HepG2 (cell line): ENCODE data around the gene NSF. TPM values are rescaled to one million over a fixed set of nuclear protein-coding genes. Genes with fewer than 3 reads are reported as not detected.

Source experiments
- ATAC-seq: fragments of 200-7000 bp; cut with Tn5 transposase; 3 replicates; pipeline ENCODE4 v1.9.1; 2020; ENCODE audit warnings: mild to moderate bottlenecking, moderate library complexity
- BruUV-seq: library from RNA; stranded (reverse); fragments of 400-500 nt; replicated peaks from 2 replicates; lab custom pipeline; 2021; lab: Mats Ljungman, UMichigan
- CTCF ChIA-PET: fragments of 300-600 bp; formaldehyde crosslinking; extraction: SDS; loops from one replicate; lab custom pipeline; 2021; ENCODE audit warnings: low total read pairs, inconsistent platforms, low intra/inter-chr PET ratio; lab: Yijun Ruan, JAX
- POLR2A ChIA-PET: fragments of 350-600 bp; sonication (Branson Sonifier 250); formaldehyde crosslinking; loops from one replicate; lab custom pipeline; 2020; ENCODE audit warnings: antibody characterized with exemption, inconsistent platforms; lab: Yijun Ruan, JAX
- DNase-seq: peaks from one replicate; pipeline ENCODE4 v3.0.0-alpha.2; 2015; ENCODE audit warnings: low spot score
- FAIRE-seq: peaks from 3 replicates; lab custom pipeline; 2011; peaks lifted over from hg19 to GRCh38; lab: Jason Lieb, UNC
- H2AFZ ChIP-seq: one replicate; pipeline ENCODE4 v1.6.1; 2011; ENCODE audit warnings: low read length, inconsistent platforms
- H3K27ac ChIP-seq: fragments of 300-600 bp; 3 replicates; pipeline ENCODE4 v1.8.0; 2011; ENCODE audit warnings: mixed run types, mild to moderate bottlenecking, mixed read lengths, low read length, inconsistent platforms; ENCODE audit not compliant: insufficient read depth; ENCODE audit errors: extremely low read length
- H3K27me3 ChIP-seq, 2 experiments: fragments of 200-600 bp in 1 of 2; 2 replicates in 1 of 2; 3 replicates in 1 of 2; pipeline versions ENCODE4 v1.6.0 to v1.8.0; 2011; ENCODE audit warnings: low read length in 2 of 2, mild to moderate bottlenecking in 2 of 2, moderate library complexity in 2 of 2, inconsistent platforms in 1 of 2; ENCODE audit not compliant: insufficient read depth in 2 of 2, control insufficient read depth in 1 of 2
- H3K36me3 ChIP-seq, 2 experiments: fragments of 200-600 bp in 1 of 2; replicated peaks in 1 of 2; 2 replicates in 1 of 2; 3 replicates in 1 of 2; pipeline versions ENCODE4 v1.5.1 to v1.8.0; 2011; ENCODE audit warnings: low read length in 2 of 2, inconsistent platforms in 1 of 2; ENCODE audit not compliant: insufficient read depth in 2 of 2, control insufficient read depth in 1 of 2
- H3K4me1 ChIP-seq: 2 replicates; pipeline ENCODE4 v1.5.1; 2012; ENCODE audit warnings: low read length, inconsistent platforms; ENCODE audit not compliant: insufficient read depth
- H3K4me2 ChIP-seq: 2 replicates; pipeline ENCODE4 v1.6.0; 2011; ENCODE audit warnings: low read depth, low read length, inconsistent platforms
- H3K4me3 ChIP-seq, 3 experiments: fragments of 200-600 bp in 1 of 3; sonication (generic), shearing (Covaris generic) in 1 of 3; replicated peaks in 1 of 3; 2 replicates each; pipeline ENCODE4 v1.5.1; 2011 to 2016; ENCODE audit warnings: low read length in 3 of 3, inconsistent platforms in 2 of 3, low read depth in 2 of 3, mild to moderate bottlenecking in 2 of 3, control low read depth in 1 of 3, mixed read lengths in 1 of 3; ENCODE audit not compliant: insufficient read depth in 1 of 3
- H3K79me2 ChIP-seq: one replicate; pipeline ENCODE4 v1.6.1; 2011; ENCODE audit warnings: low read length, inconsistent platforms; ENCODE audit not compliant: insufficient read depth
- H3K9ac ChIP-seq: 2 replicates; pipeline ENCODE4 v1.6.0; 2011; ENCODE audit warnings: mild to moderate bottlenecking, low read depth, low read length, inconsistent platforms; ENCODE audit not compliant: insufficient read depth
- H3K9me3 ChIP-seq: 2 replicates; pipeline ENCODE4 v1.5.1; 2012; ENCODE audit warnings: mild to moderate bottlenecking, low read length
- H4K20me1 ChIP-seq: 2 replicates; pipeline ENCODE4 v1.6.0; 2011; ENCODE audit warnings: inconsistent platforms, mild to moderate bottlenecking, low read length, moderate library complexity; ENCODE audit not compliant: insufficient read depth
- DNMT1 ChIP-seq: sonication (generic); formaldehyde crosslinking; IDR thresholded peaks from 2 replicates; pipeline ENCODE4 v1.5.1; 2020; ENCODE audit warnings: mild to moderate bottlenecking, missing genetic modification reagents
- FOXC1 ChIP-seq: sonication (generic); formaldehyde crosslinking; IDR thresholded peaks from 2 replicates; pipeline ENCODE4 v1.8.0; 2022; ENCODE audit warnings: mild to moderate bottlenecking, missing genetic modification reagents, borderline replicate concordance
- HOXD1 ChIP-seq: sonication (generic); formaldehyde crosslinking; IDR thresholded peaks from 2 replicates; pipeline ENCODE4 v1.5.0; 2020; ENCODE audit warnings: missing genetic modification reagents
- PTBP1 ChIP-seq: fragments of 200-400 bp; formaldehyde crosslinking; IDR thresholded peaks from 2 replicates; pipeline ENCODE4 v1.6.1; 2018; ENCODE audit warnings: low read length, low read depth; ENCODE audit not compliant: poor library complexity, severe bottlenecking
- ZNF616 ChIP-seq: sonication (generic); formaldehyde crosslinking; IDR thresholded peaks from 2 replicates; pipeline ENCODE4 v1.5.0; 2020; ENCODE audit warnings: low read depth, mild to moderate bottlenecking, missing genetic modification reagents
- WGBS: methylation state at CpG from one replicate; pipeline ENCODE4 v1.1.6; 2017; ENCODE audit warnings: low lambda C conversion rate; 5-methylcytosine and 5-hydroxymethylcytosine counted together
- in situ Hi-C: cut with HindIII; loops from 2 replicates; pipeline ENCODE4 v1.10.0; 2017; ENCODE audit warnings: low pct_unique_long_range_greater_than_20kb; ENCODE audit not compliant: extremely low pct_ligation_motif_present
- intact Hi-C: fragments of 100-400 bp; cut with micrococcal nuclease; formaldehyde crosslinking; loops from one replicate; pipeline ENCODE4 v1.10.0; 2022; ENCODE audit not compliant: unreplicated experiment
- polyA plus RNA-seq, 8 experiments: library from polyadenylated mRNA; depleted of rRNA in 3 of 8; stranded (reverse) in 7 of 8; unstranded in 1 of 8; fragments of >200 nt; fragmentation: Illumina TruSeq in 4 of 8; extraction: Trizol in 4 of 8; gene quantifications; 2 replicates each; pipeline versions ENCODE4 v1.2.1 to v1.2.3, GENCODE V29; 2011 to 2016; ENCODE audit warnings: low read depth in 4 of 8, missing spikeins in 1 of 8, mixed read lengths in 1 of 8; ENCODE audit not compliant: insufficient read depth in 1 of 8
- total RNA-seq, 5 experiments: library from RNA; depleted of rRNA; stranded (reverse); fragments of >200 nt; fragmentation: Illumina TruSeq; extraction: Trizol; gene quantifications; 2 replicates each; pipeline ENCODE4 v1.2.3, GENCODE V29; 2016; ENCODE audit warnings: low read depth in 1 of 5
- TF ChIP-seq, protein P1 (sequence below): sonication (generic); formaldehyde crosslinking; IDR thresholded peaks from 2 replicates; pipeline ENCODE4 v1.5.0; 2020; ENCODE audit warnings: missing genetic modification reagents, mild to moderate bottlenecking, borderline replicate concordance
- TF ChIP-seq, protein P2 (sequence below): sonication (generic); formaldehyde crosslinking; IDR thresholded peaks from 2 replicates; pipeline ENCODE4 v1.4.0; 2020; ENCODE audit warnings: mild to moderate bottlenecking, missing genetic modification reagents
- TF ChIP-seq, protein P3 (sequence below): sonication (generic); formaldehyde crosslinking; IDR thresholded peaks from 2 replicates; pipeline ENCODE4 v1.4.0; 2020; ENCODE audit warnings: low read depth, mild to moderate bottlenecking, missing genetic modification reagents

NSF gene
- total and polyA plus RNA-seq, 2 of the 13 experiments (the other 11 are each of a cell fraction or from before 2014, with no cell fraction given) = 21.9 to 37.8 TPM

DNA sequence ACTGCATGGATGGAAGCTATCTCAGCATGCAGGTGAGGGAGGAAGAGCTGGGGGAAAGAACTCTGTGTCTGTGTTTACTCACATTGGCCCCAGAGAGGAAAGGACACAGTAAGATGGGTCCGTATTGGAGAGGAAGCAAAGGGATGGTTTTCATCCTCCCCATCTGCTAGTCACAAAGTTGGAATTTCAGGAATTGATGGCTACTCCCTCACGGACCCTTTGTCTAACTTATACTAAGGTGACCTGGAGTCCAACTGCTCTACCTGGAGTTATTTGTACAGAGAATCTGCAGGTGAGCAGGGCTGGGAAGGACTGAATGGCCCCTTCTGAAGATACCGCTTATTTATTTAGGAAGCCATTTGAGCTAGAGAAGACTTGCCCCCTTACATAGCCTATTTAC, 172.9 kb downstream of the NSF start:
- BruUV-seq = no TSS peak
- no peaks in the 10 kb centered on the region for H4K20me1 ChIP-seq
- no peak overlapping the region for H3K4me3 ChIP-seq
- no peaks in the 10 kb centered on the region for H3K27me3 ChIP-seq
- ChIA-PET CTCF (no interaction called here), POLR2A (interaction anchor here (0.7 kb wide), 1 partner anchor 9 kb away, joined by 3 read pairs; no protein-coding TSS in a partner anchor)
- no peaks in the 10 kb centered on the region for H3K9me3 ChIP-seq
- H3K4me2 ChIP-seq = no peak overlapping the region
- TF ChIP-seq DNMT1 (CRISPR knock-in tag) (no peak), PTBP1 (no peak), FOXC1 (no peak), HOXD1 (CRISPR knock-in tag) (no peak), ZNF616 (CRISPR knock-in tag) (no peak)
- TF ChIP-seq, protein P1, sequence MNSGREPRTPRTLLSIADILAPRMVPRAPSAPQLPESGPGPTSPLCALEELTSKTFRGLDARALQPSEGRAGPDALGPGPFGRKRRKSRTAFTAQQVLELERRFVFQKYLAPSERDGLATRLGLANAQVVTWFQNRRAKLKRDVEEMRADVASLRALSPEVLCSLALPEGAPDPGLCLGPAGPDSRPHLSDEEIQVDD (CRISPR knock-in tag) = no peak
- TF ChIP-seq, protein P2, sequence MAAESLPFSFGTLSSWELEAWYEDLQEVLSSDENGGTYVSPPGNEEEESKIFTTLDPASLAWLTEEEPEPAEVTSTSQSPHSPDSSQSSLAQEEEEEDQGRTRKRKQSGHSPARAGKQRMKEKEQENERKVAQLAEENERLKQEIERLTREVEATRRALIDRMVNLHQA (CRISPR knock-in tag) = no peak
- TF ChIP-seq, protein P3, sequence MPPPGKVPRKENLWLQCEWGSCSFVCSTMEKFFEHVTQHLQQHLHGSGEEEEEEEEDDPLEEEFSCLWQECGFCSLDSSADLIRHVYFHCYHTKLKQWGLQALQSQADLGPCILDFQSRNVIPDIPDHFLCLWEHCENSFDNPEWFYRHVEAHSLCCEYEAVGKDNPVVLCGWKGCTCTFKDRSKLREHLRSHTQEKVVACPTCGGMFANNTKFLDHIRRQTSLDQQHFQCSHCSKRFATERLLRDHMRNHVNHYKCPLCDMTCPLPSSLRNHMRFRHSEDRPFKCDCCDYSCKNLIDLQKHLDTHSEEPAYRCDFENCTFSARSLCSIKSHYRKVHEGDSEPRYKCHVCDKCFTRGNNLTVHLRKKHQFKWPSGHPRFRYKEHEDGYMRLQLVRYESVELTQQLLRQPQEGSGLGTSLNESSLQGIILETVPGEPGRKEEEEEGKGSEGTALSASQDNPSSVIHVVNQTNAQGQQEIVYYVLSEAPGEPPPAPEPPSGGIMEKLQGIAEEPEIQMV (CRISPR knock-in tag) = no peak
- H3K4me1 ChIP-seq = peaks cover 46% of the 10 kb centered on the region
- 84% methylated on average over 3 of the region's 3 CpGs for WGBS
- FAIRE-seq = no peak
- in situ Hi-C loops = no loop called here
- no peaks in the 10 kb centered on the region for H3K79me2 ChIP-seq
- no peak for ATAC-seq
- H2AFZ ChIP-seq = no peak overlapping the region
- no peak overlapping the region for H3K9ac ChIP-seq
- peaks cover 2 to 12% of the 10 kb centered on the region in 2 experiments; a peak in 1 of 5 replicates for H3K36me3 ChIP-seq
- no peak overlapping the region for H3K27ac ChIP-seq
- no peak for DNase-seq
- intact Hi-C loops = no loop called here
